Hepatocyte (in vitro differentiated cells): ENCODE data around the gene WDR70.
"Not testable (repeated sequence)": the region's sequence is repeated elsewhere in the genome, so short reads cannot be mapped to it uniquely, and the experiment has no call there.

Experiments used
- EZH2phosphoT487 ChIP-seq: fragments of 200-600 bp; sonication (generic); IDR thresholded peaks from one replicate; pipeline ENCODE4 v1.6.1; 2018; ENCODE audit warnings: antibody characterized with exemption, mild to moderate bottlenecking, low read depth, moderate library complexity; ENCODE audit not compliant: unreplicated experiment, severe bottlenecking
- TF ChIP-seq, protein P1 (sequence below): fragments of 200-600 bp; sonication (generic); IDR thresholded peaks from 2 replicates; pipeline ENCODE4 v1.5.1; 2016; ENCODE audit warnings: antibody characterized with exemption, mild to moderate bottlenecking; ENCODE audit not compliant: poor library complexity

DNA sequence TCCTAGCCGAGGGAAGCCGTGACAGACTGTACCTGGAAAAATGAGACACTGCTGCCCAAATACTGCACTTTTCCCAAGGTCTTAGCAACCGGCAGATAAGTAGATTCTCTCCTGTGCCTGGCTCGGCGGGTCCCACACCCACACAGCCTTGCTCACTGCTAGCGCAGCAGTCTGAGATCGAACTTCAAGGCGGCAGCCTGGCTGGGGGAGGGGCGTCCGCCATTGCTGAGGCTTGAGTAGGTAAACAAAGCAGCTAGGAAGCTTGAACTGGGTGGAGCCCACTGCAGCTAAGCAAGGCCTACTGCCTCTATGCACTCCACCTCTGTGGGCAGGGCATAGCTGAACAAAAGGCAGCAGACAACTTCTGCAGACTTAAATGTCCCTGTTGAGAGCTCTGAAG lies 309.8 kb downstream of the WDR70 start:
- TF ChIP-seq, protein P1, sequence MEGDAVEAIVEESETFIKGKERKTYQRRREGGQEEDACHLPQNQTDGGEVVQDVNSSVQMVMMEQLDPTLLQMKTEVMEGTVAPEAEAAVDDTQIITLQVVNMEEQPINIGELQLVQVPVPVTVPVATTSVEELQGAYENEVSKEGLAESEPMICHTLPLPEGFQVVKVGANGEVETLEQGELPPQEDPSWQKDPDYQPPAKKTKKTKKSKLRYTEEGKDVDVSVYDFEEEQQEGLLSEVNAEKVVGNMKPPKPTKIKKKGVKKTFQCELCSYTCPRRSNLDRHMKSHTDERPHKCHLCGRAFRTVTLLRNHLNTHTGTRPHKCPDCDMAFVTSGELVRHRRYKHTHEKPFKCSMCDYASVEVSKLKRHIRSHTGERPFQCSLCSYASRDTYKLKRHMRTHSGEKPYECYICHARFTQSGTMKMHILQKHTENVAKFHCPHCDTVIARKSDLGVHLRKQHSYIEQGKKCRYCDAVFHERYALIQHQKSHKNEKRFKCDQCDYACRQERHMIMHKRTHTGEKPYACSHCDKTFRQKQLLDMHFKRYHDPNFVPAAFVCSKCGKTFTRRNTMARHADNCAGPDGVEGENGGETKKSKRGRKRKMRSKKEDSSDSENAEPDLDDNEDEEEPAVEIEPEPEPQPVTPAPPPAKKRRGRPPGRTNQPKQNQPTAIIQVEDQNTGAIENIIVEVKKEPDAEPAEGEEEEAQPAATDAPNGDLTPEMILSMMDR: not testable (repeated sequence)
- TF ChIP-seq EZH2phosphoT487: not testable (repeated sequence)
